Mesothelial cell of epicardium (in vitro differentiated cells): ENCODE results near the gene PRPF6. TPM values are rescaled to one million over a fixed set of nuclear protein-coding genes. Genes with fewer than 3 reads are reported as not detected.

Experiments used
- DNase-seq, 2 experiments: peaks; one replicate each; pipeline ENCODE4 v3.0.0; 2021; ENCODE audit warnings: low spot score in 2 of 2; ENCODE audit not compliant: unreplicated experiment in 2 of 2
- H3K27ac Mint-ChIP-seq: 2 replicates; pipeline ENCODE4 v1.8.0; 2021; ENCODE audit warnings: mixed read lengths
- H3K27me3 Mint-ChIP-seq: 2 replicates; pipeline ENCODE4 v1.8.0; 2021; ENCODE audit warnings: low read depth, mixed read lengths
- H3K36me3 Mint-ChIP-seq: 2 replicates; pipeline ENCODE4 v1.8.0; 2021; ENCODE audit warnings: mixed read lengths
- H3K4me1 Mint-ChIP-seq: 2 replicates; pipeline ENCODE4 v1.8.0; 2021; ENCODE audit warnings: mixed read lengths
- H3K4me3 Mint-ChIP-seq: 2 replicates; pipeline ENCODE4 v1.8.0; 2021; ENCODE audit warnings: mild to moderate bottlenecking, moderate library complexity, mixed read lengths
- H3K9me3 Mint-ChIP-seq: 2 replicates; pipeline ENCODE4 v1.8.0; 2021; ENCODE audit warnings: mixed read lengths
- total RNA-seq: library from RNA; stranded (reverse); gene quantifications from 3 replicates; pipeline ENCODE4 v1.2.1, GENCODE V29; 2021
- TF ChIP-seq, protein P1 (sequence below): fragments of 200-600 bp; sonication (generic); IDR thresholded peaks from one replicate; pipeline ENCODE4 v1.5.0; 2021; ENCODE audit warnings: antibody characterized with exemption; ENCODE audit not compliant: unreplicated experiment

PRPF6 gene
- total RNA-seq, 1 donor from 2014 or later, result 65.9 TPM

DNA sequence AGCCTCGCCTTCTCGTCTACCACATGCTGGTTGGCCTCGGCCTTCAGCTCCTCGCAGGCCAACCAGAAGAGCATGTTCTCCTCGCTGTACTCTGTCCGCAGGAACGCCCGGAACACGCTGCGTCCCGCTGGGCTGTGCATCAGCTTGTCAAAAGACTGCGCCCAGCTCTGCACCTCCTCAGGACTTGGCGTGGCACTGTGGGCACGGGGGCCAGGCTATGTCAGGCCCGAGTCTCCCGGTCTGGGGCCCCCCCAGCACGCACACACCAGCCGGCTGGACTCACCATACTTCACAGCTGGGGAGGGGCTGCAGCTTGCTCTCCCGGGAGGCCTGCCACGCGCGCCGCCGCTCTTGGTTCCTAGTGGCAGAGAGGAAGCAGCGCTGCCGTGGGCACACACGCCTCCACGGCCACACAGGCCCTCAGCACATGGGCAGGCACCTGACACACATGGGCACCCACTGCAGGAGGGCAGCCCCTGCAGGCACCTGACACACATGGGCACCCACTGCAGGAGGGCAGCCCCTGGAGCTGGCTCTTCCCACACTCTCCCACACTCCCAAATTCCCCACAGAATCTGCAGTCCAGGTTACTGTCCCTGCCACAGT lies 93.4 kb downstream of the PRPF6 start:
- no peaks in the 10 kb centered on the region for H3K9me3 Mint-ChIP-seq
- no peaks in the 10 kb centered on the region for H3K27me3 Mint-ChIP-seq
- peaks cover 6% of the 10 kb centered on the region for H3K4me1 Mint-ChIP-seq
- H3K4me3 Mint-ChIP-seq, result no peak overlapping the region
- no peak for DNase-seq
- H3K36me3 Mint-ChIP-seq, result no peaks in the 10 kb centered on the region
- TF ChIP-seq, protein P1, sequence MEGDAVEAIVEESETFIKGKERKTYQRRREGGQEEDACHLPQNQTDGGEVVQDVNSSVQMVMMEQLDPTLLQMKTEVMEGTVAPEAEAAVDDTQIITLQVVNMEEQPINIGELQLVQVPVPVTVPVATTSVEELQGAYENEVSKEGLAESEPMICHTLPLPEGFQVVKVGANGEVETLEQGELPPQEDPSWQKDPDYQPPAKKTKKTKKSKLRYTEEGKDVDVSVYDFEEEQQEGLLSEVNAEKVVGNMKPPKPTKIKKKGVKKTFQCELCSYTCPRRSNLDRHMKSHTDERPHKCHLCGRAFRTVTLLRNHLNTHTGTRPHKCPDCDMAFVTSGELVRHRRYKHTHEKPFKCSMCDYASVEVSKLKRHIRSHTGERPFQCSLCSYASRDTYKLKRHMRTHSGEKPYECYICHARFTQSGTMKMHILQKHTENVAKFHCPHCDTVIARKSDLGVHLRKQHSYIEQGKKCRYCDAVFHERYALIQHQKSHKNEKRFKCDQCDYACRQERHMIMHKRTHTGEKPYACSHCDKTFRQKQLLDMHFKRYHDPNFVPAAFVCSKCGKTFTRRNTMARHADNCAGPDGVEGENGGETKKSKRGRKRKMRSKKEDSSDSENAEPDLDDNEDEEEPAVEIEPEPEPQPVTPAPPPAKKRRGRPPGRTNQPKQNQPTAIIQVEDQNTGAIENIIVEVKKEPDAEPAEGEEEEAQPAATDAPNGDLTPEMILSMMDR, result no peak
- no peak overlapping the region for H3K27ac Mint-ChIP-seq

DNA sequence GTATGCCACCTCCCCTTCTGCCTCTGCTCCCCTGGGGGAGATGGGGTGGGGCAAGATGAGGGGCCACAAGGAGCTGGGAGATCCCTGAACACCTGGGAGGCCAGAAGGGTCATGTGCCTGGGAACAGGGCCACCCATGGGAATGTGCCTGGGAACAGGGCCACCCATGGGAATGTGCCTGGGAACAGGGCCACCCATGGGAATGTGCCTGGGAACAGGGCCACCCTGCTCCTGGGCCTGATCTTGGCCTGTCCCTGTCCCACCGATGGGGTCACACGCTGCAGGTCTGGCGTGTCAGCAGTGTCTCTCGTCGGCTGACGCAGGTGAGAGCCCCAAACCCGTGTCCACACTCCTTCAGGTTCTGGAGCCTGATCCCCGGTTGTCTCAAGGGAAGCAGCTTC lies 94.0 kb downstream of the PRPF6 start:
- no peak overlapping the region for H3K27ac Mint-ChIP-seq
- no peak overlapping the region for H3K4me3 Mint-ChIP-seq
- H3K4me1 Mint-ChIP-seq, result peaks cover 6% of the 10 kb centered on the region
- H3K9me3 Mint-ChIP-seq, result no peaks in the 10 kb centered on the region
- H3K36me3 Mint-ChIP-seq, result no peaks in the 10 kb centered on the region
- DNase-seq, result no peak
- TF ChIP-seq, protein P1, result no peak
- H3K27me3 Mint-ChIP-seq, result no peaks in the 10 kb centered on the region

DNA sequence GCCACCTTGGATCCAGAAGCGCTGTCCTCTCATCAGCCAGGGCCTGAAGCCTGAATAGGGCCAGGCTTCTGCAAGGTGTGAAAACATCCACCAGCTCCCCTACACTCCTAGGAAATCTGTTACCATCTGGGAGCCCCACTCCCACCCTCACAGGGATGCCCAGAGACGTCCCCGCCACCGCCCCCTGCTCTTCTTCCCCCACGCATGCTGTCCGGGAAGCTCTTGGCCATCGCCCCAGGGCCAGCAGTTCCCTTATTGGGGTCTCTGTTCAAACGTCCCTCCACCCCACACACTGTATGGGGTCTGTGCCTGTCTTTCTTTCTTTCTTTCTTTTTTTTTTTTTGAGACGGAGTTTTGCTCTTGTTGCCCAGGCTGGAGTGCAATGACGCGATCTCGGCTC lies 94.6 kb downstream of the PRPF6 start:
- TF ChIP-seq, protein P1, result no peak
- Mint-ChIP-seq H3K4me3 (no peak overlapping the region), H3K9me3 (no peaks in the 10 kb centered on the region), H3K4me1 (peaks cover 6% of the 10 kb centered on the region), H3K27ac (no peak overlapping the region), H3K27me3 (peaks cover 6% of the 10 kb centered on the region), H3K36me3 (no peaks in the 10 kb centered on the region)
- no peak for DNase-seq

DNA sequence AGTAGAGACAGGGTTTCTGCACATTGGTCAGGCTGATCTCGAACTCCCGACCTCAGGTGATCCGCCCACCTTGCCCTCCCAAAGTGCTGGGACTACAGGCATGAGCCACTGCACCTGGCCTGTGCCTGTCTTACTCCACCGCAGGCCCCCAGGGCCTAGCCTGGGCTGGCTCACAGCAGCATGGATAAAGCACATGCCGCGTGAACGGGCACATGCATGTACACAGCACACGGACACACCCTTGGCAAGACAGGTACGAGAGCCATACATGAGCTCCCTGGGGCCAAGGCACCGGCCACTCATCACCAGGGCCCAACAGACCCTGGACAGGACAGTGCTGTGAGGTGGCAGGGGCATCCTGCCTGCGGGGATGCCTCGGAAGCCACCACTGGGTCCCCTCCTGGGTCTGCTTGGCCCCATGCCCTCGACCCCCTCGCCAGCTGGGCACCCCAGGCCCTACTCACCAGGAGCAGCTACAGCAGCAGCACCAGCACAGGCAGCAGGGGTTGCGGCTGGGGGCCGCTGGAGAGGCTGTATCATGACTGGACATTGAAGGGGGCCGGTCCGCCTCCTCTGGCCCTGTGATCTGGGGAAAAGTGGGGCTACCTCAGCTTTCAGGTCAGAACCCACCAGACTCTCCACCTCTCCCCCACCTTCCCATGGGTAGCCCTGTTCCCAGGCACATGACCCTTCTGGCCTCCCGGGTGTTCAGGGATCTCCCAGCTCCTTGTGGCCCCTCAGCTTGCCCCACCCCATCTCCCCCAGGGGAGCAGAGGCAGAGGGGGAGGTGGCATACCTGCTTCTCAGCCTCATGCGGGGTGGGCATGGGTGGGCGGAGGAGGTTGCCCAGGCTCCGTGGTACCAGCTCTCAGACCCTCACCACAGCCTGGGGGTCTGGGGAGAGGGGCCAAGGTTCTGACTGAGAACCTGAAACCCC lies 95.4 kb downstream of the PRPF6 start:
- Mint-ChIP-seq H3K4me1 (peaks cover 9% of the 10 kb centered on the region), H3K27me3 (peaks cover 12% of the 10 kb centered on the region), H3K36me3 (no peaks in the 10 kb centered on the region), H3K9me3 (no peaks in the 10 kb centered on the region), H3K4me3 (no peak overlapping the region), H3K27ac (no peak overlapping the region)
- DNase-seq, result no peak
- TF ChIP-seq, protein P1, result no peak

DNA sequence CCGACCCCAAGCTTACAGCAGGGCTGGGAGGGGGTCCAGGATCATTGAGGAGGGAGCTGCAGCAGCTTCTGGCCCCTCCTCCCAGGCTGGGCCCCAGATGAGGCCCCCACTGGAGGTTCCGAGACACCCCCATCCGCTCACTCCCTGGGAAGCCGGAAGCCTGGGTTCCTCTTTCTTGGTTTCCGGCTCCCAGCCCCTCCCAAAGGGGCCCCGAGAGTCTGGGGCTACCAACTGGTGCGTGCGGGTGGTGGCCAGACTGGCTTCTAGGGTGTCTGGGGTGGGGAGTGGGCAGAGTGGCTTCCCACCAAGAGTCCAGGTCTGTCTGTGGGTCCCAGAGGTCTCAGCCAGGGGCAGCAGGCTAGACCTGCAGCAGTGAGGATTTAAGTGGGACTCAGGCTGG lies 96.2 kb downstream of the PRPF6 start:
- Mint-ChIP-seq H3K9me3 (no peaks in the 10 kb centered on the region), H3K4me3 (no peak overlapping the region), H3K27ac (no peak overlapping the region), H3K27me3 (peaks cover 19% of the 10 kb centered on the region), H3K36me3 (no peaks in the 10 kb centered on the region), H3K4me1 (peaks cover 14% of the 10 kb centered on the region)
- no peak for DNase-seq
- TF ChIP-seq, protein P1, result no peak
